CD4-positive, alpha-beta T cell treated with Interleukin-4 for 1 hour (primary cell): Measurements from ENCODE around the gene WNT8B.

Experiments
- DNase-seq, 2 donors: peaks; one replicate each; pipeline ENCODE4 v3.0.0-alpha.2; 2020 to 2022

The WNT8B gene

GRCh38 chr10:100462709-100463108 lies at the start of gene WNT8B:
Gene WNT8B, plus strand, starts transcription at chr10:100463009. Its CDS starts 160 bp downstream, at chr10:100463169.
- DNase-seq, result no peak

DNA sequence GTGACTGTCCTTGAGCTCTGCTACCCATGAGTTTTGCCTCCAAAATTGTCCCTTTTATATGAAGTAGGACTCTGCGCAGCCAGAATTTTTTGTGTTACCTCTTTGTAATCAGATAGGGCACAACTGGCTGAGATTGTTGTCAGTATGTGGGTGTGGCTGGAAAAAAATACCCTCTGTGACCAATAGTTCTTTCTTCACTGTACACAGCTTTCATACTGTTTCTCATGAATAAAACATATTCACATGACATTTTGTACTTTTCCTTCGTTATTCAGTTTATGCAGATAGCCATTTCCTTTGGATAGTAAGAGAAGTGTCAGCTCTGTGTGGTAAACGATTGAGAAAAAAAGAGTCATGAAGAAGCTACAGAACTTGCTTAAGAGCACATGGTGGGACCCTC lies 49.6 kb upstream of the WNT8B start:
- no peak for DNase-seq

DNA sequence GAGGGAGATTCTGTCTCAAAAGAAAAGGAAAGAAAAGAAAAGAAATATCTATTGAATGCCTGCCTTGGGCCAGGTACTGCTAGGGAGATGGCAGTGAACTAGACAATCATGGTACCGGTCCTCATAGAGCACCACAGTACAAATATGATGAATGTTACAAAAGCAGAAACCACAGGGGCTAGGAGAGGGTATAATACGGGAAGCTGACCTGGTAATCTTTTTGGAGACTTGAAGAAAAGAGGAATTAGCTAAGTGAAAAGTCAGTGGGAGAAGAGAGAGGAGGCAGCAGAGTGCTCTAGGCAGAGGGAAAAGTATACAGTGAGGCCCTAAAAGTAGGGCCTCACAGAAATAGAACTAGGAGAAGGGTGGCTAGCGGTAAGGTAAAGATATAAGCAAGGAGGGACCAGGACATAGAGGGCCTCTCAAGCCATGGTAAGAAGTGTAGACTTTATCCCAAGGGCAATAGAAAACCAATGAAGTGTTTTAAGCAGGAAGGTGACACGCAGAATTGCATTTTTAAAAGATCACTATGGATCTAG lies 42.8 kb upstream of the WNT8B start:
- no peak for DNase-seq

GRCh38 chr10:100427374-100427773 lies 35.4 kb upstream of the WNT8B start:
- DNase-seq, result no peak

- peak; percentile 92 to 94 for DNase-seq
These were observed 29.3 kb upstream of the WNT8B start for GRCh38 chr10:100433253-100434240.

GRCh38 chr10:100436255-100436654 lies 26.6 kb upstream of the WNT8B start:
- no peak for DNase-seq

DNA sequence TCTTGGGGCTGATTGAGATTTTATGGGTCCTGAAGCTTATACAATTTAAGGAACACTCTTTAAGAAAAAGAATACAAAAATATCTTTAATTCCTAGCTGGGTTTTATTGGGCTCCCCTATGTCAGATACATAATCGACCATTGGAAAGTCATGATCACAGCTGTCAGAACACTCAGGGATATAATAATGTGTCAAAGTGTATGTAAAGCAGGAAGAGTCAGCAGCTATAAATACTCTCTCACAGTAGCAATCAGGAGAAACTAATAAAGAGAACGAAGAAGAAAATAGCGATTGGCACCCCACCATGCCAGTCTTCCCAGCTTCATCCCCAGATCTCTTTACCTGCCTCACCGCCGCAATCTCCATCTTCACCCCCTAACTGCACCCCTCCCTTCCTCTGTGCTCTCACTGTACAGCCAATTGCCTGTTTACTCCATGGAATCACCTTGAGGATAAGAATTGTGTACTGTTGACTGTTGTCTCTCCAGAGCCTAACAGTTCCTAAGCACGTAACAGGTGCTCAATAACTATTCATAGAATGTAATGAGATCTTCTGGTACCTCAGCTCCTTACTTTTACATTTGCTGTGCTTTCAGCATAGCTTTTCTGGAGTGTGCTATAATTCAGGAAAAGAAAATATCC lies 24.0 kb upstream of the WNT8B start:
- DNase-seq, result no peak

DNA sequence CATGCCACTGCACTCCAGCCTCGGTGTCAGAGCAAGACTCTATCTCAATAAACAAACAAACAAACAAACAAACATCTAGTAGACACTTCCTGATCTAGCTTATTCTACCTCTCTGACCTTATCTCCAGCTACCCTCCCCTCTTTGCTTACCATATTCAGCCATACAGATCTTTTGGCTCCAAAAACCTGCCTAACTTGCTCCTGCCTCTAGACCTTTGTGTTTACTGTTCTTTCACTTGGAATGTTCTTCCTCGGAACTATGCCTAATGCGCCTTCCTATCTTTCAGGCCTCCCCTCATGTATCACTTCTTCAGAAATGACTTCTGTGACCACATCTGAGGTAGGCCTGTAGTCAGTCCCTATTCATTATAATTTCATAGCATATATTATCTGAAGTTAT lies 20.3 kb upstream of the WNT8B start:
- DNase-seq, result no peak

GRCh38 chr10:100446130-100446761 lies 16.6 kb upstream of the WNT8B start:
- no peak for DNase-seq

GRCh38 chr10:100447663-100448062 lies 15.1 kb upstream of the WNT8B start:
- no peak for DNase-seq

- DNase-seq, result no peak
These were observed 13.9 kb upstream of the WNT8B start for GRCh38 chr10:100448951-100449350.

DNA sequence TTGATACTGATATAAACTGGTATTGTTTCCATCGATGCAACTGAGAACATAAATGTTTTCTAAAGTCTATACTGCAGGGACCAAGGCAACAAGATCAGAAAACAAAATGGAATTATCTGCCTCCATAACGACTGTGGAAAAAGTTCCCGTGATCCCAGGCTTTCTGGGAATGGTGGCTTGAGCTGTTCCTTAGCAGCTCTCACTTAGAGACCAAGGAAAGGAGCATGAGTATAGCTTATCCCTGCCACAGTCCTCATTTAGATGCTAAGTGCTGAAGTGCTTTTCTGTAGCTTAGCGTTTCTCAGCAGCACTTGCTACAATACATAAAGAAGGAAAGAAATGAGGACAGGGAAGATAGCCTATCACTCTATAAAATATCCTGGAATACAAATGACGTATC lies 5.5 kb downstream of the WNT8B start:
- no peak for DNase-seq

- DNase-seq, result no peak
These were observed 6.2 kb downstream of the WNT8B start for GRCh38 chr10:100468978-100469377.

GRCh38 chr10:100469756-100470155 lies 6.9 kb downstream of the WNT8B start:
- DNase-seq, result no peak

GRCh38 chr10:100470367-100470766 lies 7.6 kb downstream of the WNT8B start:
- no peak for DNase-seq

- no peak for DNase-seq
These were observed 15.2 kb downstream of the WNT8B start for GRCh38 chr10:100477970-100478369.

- DNase-seq, result no peak
These were observed 16.2 kb downstream of the WNT8B start for GRCh38 chr10:100479037-100479436.

- DNase-seq, result no peak
These were observed 17.2 kb downstream of the WNT8B start for GRCh38 chr10:100480002-100480401.

DNA sequence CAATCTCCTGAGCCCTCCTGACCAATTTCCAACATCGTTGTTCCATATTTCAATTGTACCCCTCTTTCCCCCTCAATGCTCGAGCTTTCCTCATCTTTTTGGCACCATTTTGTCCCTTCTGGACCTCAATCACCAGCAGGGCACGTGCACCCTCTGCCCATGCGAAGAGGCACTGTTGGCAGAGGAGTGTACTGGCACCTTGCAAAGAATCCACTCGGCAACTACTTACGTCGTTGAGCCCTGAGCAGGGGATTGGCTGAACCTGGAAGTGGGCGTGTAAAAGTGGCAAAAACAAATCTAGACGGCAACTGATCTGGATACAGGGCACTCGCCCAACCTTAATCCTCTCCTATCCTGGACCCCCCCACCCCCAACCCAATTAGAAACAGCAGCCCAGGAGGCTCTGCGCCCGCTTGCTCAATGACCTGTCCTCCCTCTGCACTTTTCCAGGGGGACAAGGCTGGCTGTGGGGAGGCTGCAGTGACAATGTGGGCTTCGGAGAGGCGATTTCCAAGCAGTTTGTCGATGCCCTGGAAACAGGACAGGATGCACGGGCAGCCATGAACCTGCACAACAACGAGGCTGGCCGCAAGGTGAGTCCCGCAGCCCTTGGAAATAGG lies 18.8 kb downstream of the WNT8B start:
- peak; percentile 93 to 96 for DNase-seq

DNA sequence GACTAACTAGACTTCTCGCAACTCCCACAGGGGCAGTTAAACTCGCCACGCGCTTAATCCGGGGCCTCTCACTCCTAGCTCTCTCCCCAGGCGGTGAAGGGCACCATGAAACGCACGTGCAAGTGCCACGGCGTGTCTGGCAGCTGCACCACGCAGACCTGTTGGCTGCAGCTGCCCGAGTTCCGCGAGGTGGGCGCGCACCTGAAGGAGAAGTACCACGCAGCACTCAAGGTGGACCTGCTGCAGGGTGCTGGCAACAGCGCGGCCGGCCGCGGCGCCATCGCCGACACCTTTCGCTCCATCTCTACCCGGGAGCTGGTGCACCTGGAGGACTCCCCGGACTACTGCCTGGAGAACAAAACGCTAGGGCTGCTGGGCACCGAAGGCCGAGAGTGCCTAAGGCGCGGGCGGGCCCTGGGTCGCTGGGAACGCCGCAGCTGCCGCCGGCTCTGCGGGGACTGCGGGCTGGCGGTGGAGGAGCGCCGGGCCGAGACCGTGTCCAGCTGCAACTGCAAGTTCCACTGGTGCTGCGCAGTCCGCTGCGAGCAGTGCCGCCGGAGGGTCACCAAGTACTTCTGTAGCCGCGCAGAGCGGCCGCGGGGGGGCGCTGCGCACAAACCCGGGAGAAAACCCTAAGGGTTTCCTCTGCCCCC lies 19.5 kb downstream of the WNT8B start:
- peak; percentile 67 to 68 for DNase-seq

DNA sequence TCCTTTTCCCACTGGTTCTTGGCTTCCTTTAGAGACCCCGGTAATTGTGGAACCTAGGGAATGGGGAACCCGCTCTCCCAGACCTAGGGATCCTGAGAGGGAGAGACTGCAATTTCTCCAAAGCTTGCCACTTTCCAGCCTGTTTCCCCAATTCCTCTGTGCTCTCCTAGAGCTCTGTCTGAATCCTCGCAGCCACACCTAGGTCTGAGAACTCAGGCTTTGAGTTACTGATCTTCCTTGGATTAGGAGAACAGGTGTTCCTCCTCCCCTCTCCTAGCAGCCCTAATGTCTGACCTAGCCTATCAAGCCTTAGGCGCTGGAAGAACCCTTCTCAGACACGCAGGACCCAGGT lies 20.0 kb downstream of the WNT8B start:
- no peak for DNase-seq

DNA sequence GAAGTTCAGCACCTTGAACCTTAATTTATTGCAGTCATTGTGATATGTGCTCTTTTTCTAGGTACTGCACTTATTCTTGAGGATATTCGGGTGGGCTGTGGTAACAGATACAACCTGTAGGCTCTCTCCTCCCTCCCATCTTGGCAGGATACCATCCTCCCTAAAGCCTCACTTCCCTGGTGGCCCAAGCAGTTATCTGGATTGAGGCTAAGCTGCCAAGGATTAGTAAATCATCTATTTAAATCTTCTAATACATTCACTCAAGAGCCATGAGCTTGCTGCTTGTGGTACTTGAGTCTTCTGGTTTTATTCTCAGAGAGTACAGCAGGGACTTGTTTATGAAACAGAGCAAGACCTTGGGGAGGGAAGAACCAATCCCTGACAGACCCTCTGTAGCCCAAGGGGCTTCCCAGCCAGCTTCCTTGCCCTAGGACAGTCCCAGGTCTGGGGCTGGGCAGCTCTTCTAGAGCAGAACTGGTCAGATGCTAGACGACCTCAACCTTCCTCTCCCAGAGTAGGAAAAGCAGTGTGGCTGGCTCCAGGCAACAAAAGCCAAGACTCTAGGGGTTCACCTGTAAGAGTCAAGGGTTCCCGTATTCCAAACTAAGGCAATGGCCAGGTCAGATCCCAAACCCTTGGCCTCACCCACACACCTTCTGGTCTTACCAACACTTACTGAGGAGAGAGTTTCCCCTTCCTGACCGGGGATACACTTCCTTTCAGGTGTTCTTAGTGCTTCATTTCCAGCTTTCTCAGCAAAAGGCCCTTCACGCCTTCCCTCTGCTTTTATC lies 21.3 kb downstream of the WNT8B start:
- DNase-seq, result no peak
